Heart left ventricle (tissue), 16 donors: ENCODE data around the gene TAOK2. TPM values are rescaled to one million over a fixed set of nuclear protein-coding genes. Genes with fewer than 3 reads are reported as not detected.
"Not testable (repeated sequence)": the region's sequence is repeated elsewhere in the genome, so short reads cannot be mapped to it uniquely, and the experiment has no call there.

ENCODE experiments used
- ATAC-seq, 4 donors: fragments of 200-7000 bp; cut with Tn5 transposase; one replicate each; pipeline ENCODE4 v1.9.1; 2020 to 2022; ENCODE audit warnings: moderate library complexity in 4 of 4, mild to moderate bottlenecking in 3 of 4, moderate number of reproducible peaks in 1 of 4
- DNase-seq, 5 donors: peaks; one replicate each; pipeline ENCODE4 v3.0.0-alpha.2; 2020
- H3K27ac ChIP-seq, 12 donors: fragments of 200-600 bp; sonication (generic) in 4 of 12; one replicate each; pipeline versions ENCODE4 v1.5.0 to v1.8.0; 2016 to 2022; ENCODE audit warnings: mild to moderate bottlenecking in 2 of 12
- H3K27me3 ChIP-seq, 9 donors: fragments of 200-600 bp; sonication (generic) in 2 of 9; one replicate each; pipeline versions ENCODE4 v1.5.1 to v1.8.0; 2016 to 2022; ENCODE audit warnings: mild to moderate bottlenecking in 3 of 9
- H3K36me3 ChIP-seq, 9 donors: fragments of 200-600 bp; sonication (generic) in 2 of 9; one replicate each; pipeline versions ENCODE4 v1.5.0 to v1.8.0; 2018 to 2022; ENCODE audit warnings: mild to moderate bottlenecking in 2 of 9
- H3K4me1 ChIP-seq, 12 donors: fragments of 200-600 bp; sonication (generic) in 4 of 12; one replicate each; pipeline versions ENCODE4 v1.5.0 to v1.8.0; 2016 to 2022; ENCODE audit warnings: mild to moderate bottlenecking in 3 of 12
- H3K4me3 ChIP-seq, 12 donors: fragments of 200-600 bp; sonication (generic) in 4 of 12; one replicate each; pipeline versions ENCODE4 v1.5.0 to v1.8.0; 2017 to 2022; ENCODE audit warnings: mild to moderate bottlenecking in 9 of 12, moderate library complexity in 4 of 12
- H3K9me3 ChIP-seq, 12 donors: fragments of 200-600 bp; sonication (generic) in 4 of 12; one replicate each; pipeline versions ENCODE4 v1.5.0 to v1.8.0; 2016 to 2022; ENCODE audit warnings: mild to moderate bottlenecking in 1 of 12
- POLR2A ChIP-seq, 2 donors: fragments of 450-650 bp; IDR thresholded peaks; one replicate each; pipeline ENCODE4 v1.6.1; 2017; ENCODE audit warnings: antibody characterized with exemption in 2 of 2, mild to moderate bottlenecking in 2 of 2, moderate library complexity in 2 of 2
- WGBS, 4 donors: extraction: QIAGEN DNeasy Blood & Tissue Kit in 2 of 4; methylation state at CpG; one replicate each; pipeline versions ENCODE4 v1.1.5 to v1.1.7; 2013 to 2018; 5-methylcytosine and 5-hydroxymethylcytosine counted together
- intact Hi-C, 10 donors: fragments of 100-400 bp; cut with DNase I; formaldehyde crosslinking; loops; one replicate each; pipeline versions ENCODE4 v1.11.1 to v1.14.2; 2022
- polyA plus RNA-seq, 2 donors: library from polyadenylated mRNA; stranded (reverse); fragments of 200-250 nt; gene quantifications; one replicate each; pipeline ENCODE4 v1.2.3, GENCODE V29; 2013
- total RNA-seq, 9 donors: library from RNA; depleted of rRNA in 2 of 9; stranded (reverse); fragments of >200 nt in 2 of 9; fragmentation: NEBNext Ultra II Directional in 3 of 9; extraction: Animal tissue kit (Norgen Biotek cat#: 25700) in 3 of 9; gene quantifications; one replicate each; pipeline versions ENCODE4 v1.1.0 to v1.2.4, GENCODE V29; 2016 to 2023
- TF ChIP-seq, protein P1 (sequence below), 12 donors: fragments of 200-600 bp; sonication (generic) in 4 of 12; IDR thresholded peaks; one replicate each; pipeline versions ENCODE4 v1.5.0 to v1.8.0; 2018 to 2022; ENCODE audit warnings: antibody characterized with exemption in 12 of 12, mild to moderate bottlenecking in 5 of 12
- donor health status: ischemic (EF 13 %, LVEDD 7.1; RV severe dilation, severe dysfunction).
- donor health status: healthy with polysubstance abuse.
- donor health status: DM: no; HTN: yes; CAD: no.
- donor health status: DM: no; HTN: no; CAD: no.
- donor health status: ischemic (EF 25% LVEDD 6.9; RV normal size, moderate dysfunction).
- donor health status: ischemic (EF 25% LVEDD 5.7; RV mildly dilated, moderate dysfunction).
- donor health status: healthy.
- donor health status: DM: yes; HTN: yes; CAD: no.
- donor health status: ischemic (EF 35%, LVEDD 5.7; RV mildly dilated, moderate dysfunction).
- donor health status: nonischemic (EF 11% LVEDD 7.7; RV severe dilation, severe dysfunction).
- donor health status: DM: yes; HTN: yes; CAD: no.
- donor health status: PGD.
- donor health status: ischemic (EF 29% LVEDD 5.4; RV normal size, mild dysfunction).
- donor health status: nonischemic (EF 23%, LVEDD 6.1; RV moderate dilation, normal function).

The TAOK2 gene
- total and polyA plus RNA-seq, 11 donors = 29.5 to 47.9 (median 35.7) TPM

DNA sequence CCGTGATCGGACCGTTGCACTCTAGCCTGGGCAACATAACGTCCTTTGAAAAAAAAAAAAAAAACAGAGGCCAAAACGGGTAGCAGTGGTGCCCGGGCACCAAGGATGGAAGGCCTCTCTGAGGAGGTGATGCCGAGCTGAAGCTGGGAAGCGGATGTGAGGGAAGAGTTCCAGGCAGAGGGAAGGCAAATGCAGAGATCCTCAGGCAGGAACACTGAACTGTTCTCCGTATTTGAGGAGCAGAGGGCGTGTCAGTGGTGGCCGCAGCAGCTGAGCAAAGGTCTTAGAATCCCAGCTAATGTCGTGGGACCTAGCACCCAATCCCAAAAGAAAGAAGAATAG lies 47.0 kb upstream of the TAOK2 start:
- peaks cover 0 to 20% (median 14%) of the 10 kb centered on the region in 9 donors for H3K36me3 ChIP-seq
- peak overlapping the region; percentile 72 to 96 (median 88) for H3K27ac ChIP-seq
- DNase-seq (peak in 1 of 5 donors; percentile 34), ATAC-seq (peak; percentile 17 to 60 (median 50))
- H3K4me3 ChIP-seq = peak overlapping the region; percentile 72 to 100 (median 92)
- no peaks in the 10 kb centered on the region for H3K27me3 ChIP-seq
- 2 to 3% (median 2%) methylated on average over 12 of the region's 12 CpGs for WGBS, 4 donors
- intact Hi-C loops = loop anchor here in 8 of 10 donors (1.0 to 10.0 kb wide), 10 partner anchors 26 to 81 kb away; partner anchors contain the start of genes INO80E (in 3 of the 8), TMEM219 (in 3 of the 8), HIRIP3 (in 2 of the 8) and TAOK2 (in 2 of the 8)
- peaks cover 4 to 27% (median 18%) of the 10 kb centered on the region in 12 donors for H3K4me1 ChIP-seq
- TF ChIP-seq POLR2A (IDR thresholded peaks at IDR 0.05) = no peak
- TF ChIP-seq, protein P1, sequence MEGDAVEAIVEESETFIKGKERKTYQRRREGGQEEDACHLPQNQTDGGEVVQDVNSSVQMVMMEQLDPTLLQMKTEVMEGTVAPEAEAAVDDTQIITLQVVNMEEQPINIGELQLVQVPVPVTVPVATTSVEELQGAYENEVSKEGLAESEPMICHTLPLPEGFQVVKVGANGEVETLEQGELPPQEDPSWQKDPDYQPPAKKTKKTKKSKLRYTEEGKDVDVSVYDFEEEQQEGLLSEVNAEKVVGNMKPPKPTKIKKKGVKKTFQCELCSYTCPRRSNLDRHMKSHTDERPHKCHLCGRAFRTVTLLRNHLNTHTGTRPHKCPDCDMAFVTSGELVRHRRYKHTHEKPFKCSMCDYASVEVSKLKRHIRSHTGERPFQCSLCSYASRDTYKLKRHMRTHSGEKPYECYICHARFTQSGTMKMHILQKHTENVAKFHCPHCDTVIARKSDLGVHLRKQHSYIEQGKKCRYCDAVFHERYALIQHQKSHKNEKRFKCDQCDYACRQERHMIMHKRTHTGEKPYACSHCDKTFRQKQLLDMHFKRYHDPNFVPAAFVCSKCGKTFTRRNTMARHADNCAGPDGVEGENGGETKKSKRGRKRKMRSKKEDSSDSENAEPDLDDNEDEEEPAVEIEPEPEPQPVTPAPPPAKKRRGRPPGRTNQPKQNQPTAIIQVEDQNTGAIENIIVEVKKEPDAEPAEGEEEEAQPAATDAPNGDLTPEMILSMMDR (IDR thresholded peaks at IDR 0.05) = no peak
- no peaks in the 10 kb centered on the region for H3K9me3 ChIP-seq

DNA sequence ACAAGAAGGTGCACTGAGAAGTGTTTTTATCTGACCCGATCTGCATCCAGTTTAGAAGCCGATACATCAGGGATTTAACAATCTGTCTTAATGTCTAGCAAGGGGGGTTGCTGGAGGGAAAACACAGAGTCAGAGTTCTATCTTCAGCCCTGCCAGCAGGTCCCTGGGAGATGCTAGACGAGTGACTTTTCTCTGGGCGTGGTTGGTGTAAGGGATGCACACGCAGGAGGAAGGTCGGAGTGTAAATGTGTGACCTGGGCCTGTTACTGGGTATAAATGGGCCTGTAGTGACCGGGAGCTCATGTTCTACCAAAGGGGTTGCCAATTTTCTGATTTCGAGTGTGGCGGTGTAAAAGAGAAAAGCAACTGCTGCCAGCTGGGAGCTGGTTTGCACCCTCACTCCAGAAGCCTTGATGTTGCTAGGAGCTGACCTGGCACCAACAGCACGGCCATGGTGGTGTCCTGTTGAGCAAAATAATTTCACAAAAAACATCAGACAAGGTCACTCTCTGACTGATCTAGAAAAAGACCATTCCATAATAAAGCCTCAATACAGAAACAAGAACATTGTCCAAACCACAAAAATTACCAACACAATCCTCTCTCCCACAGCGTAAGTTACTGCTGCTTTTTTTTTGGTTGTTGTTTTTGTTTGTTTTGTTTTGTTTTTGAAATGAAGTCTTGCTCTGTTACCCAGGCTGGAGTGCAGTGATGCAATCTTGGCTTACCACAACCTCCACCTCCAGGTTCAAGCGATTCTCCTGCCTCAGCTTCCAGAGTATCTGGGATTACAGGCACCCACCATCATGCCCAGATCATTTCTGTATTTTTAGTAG lies 46.4 kb upstream of the TAOK2 start:
- TF ChIP-seq, protein P1 (IDR thresholded peaks at IDR 0.05) = no peak
- TF ChIP-seq POLR2A (IDR thresholded peaks at IDR 0.05) = no peak
- Histone ChIP-seq H3K27me3 (no peaks in the 10 kb centered on the region), H3K9me3 (no peaks in the 10 kb centered on the region), H3K36me3 (peaks cover 0 to 13% (median 9%) of the 10 kb centered on the region in 9 donors), H3K27ac (peak overlapping the region in 10 of 12 donors; percentile 72 to 96 (median 88)), H3K4me1 (peaks cover 4 to 27% (median 18%) of the 10 kb centered on the region in 12 donors), H3K4me3 (peak overlapping the region in 10 of 12 donors; percentile 72 to 100 (median 92))
- ATAC-seq (no peak), DNase-seq (no peak)
- intact Hi-C loops = loop anchor here in 8 of 10 donors (1.0 to 10.0 kb wide), 7 partner anchors 34 to 80 kb away; partner anchors contain the start of genes TMEM219 (in 3 of the 8), HIRIP3 (in 2 of the 8), INO80E (in 2 of the 8) and TAOK2 (in 1 of the 8)
- 73 to 76% (median 74%) methylated on average over 12 of the region's 12 CpGs for WGBS, 4 donors

- H3K36me3 ChIP-seq, H3K4me1 ChIP-seq, H3K27me3 ChIP-seq, intact Hi-C loops, H3K4me3 ChIP-seq, H3K27ac ChIP-seq, H3K9me3 ChIP-seq, DNase-seq, ATAC-seq: not testable (repeated sequence)
- 83 to 98% (median 92%) methylated on average over 2 of the region's 2 CpGs for WGBS, 4 donors
Observed at GRCh38 chr16:29931750-29932149, 41.9 kb upstream of the TAOK2 start.

DNA sequence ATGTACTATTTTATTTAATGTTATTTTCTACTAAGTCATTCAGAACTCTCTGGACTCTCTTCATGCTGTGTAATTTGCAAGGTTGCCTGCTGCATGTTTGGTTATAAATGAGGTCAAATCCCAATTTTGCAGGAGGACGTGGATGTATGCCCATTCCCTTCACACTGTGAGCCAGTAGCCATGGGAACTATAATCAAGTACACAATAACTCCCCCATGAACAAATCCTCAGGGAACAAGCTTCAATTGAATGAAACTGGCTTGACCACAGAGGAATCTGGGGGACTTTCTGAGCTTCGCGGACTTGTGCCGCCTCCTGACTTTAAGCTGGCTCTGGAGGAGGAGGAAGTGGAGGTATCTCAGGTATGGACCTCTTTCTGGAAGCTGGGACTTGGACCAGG lies 33.0 kb upstream of the TAOK2 start:
- H3K9me3 ChIP-seq = no peaks in the 10 kb centered on the region
- DNase-seq (no peak), ATAC-seq (no peak)
- TF ChIP-seq POLR2A (IDR thresholded peaks at IDR 0.05) = no peak
- TF ChIP-seq, protein P1 (IDR thresholded peaks at IDR 0.05) = no peak
- H3K4me1 ChIP-seq = no peaks in the 10 kb centered on the region
- H3K27ac ChIP-seq = no peak overlapping the region
- intact Hi-C loops = loop anchor here in 2 of 10 donors (5.0 to 10.0 kb wide), 2 partner anchors 48 to 56 kb away; no protein-coding TSS in a partner anchor
- no peaks in the 10 kb centered on the region for H3K36me3 ChIP-seq
- no peaks in the 10 kb centered on the region for H3K27me3 ChIP-seq
- 37 to 61% (median 53%) methylated on average over 4 of the region's 4 CpGs for WGBS, 4 donors
- H3K4me3 ChIP-seq = no peak overlapping the region
